ENCODE results near the gene IKZF2. TPM values are rescaled to one million over a fixed set of nuclear protein-coding genes. Genes with fewer than 3 reads are reported as not detected.

Gene IKZF2
- total RNA-seq = 1 to 10 TPM; 4.9 to 8.0 (median 6.2) TPM
- 1 to 10 TPM in 1 of 2 donors, under 1 TPM in 1; 0.84 to 1.3 TPM for polyA plus RNA-seq
- long read RNA-seq, donor 1, partial matches to known transcripts = 0 of 3 reads
- long read RNA-seq, donor 1, other reads (novel, unspliced or antisense) = 3 of 3 reads
- long read RNA-seq, donor 2, partial matches to known transcripts = 0 of 4 reads
- long read RNA-seq, donor 2, other reads (novel, unspliced or antisense) = 4 of 4 reads
- long read RNA-seq, donor 3 = 0 reads

- 0% methylated on average over 7 to 87 of the region's 87 CpGs for WGBS, 4 donors
Observed at GRCh38 chr2:213151437-213152064, at the start of gene IKZF2. Gene IKZF2 (minus strand): TSS chr2:213151612. CDS start chr2:213148629, 2,983 bp downstream.

GRCh38 chr2:213199871-213200270 is 48.5 kb upstream of the IKZF2 start:
- no peaks in the 10 kb centered on the region for H3K36me3 ChIP-seq
- TF ChIP-seq CTCF (IDR thresholded peaks at IDR 0.05) (no peak), POLR2A (IDR thresholded peaks at IDR 0.05) (no peak)
- ATAC-seq = no peak
- intact Hi-C loops (cut with DNase I) = no loop called here
- DNase-seq = no peak
- H3K27ac ChIP-seq = no peak overlapping the region
- H3K4me1 ChIP-seq = no peaks in the 10 kb centered on the region
- no peaks in the 10 kb centered on the region for H3K9me3 ChIP-seq
- H3K4me3 ChIP-seq = no peak overlapping the region
- H3K27me3 ChIP-seq = no peaks in the 10 kb centered on the region

More at GRCh38 chr2:213151437-213152064, at the start of gene IKZF2:
- intact Hi-C loops (cut with DNase I) = loop anchor here (1.0 to 10.0 kb wide), 9 partner anchors 49 to 467 kb away; no protein-coding TSS in a partner anchor
- Histone ChIP-seq H3K27ac (peak within 1 kb of the TSS; percentile 60 to 96 (median 94)), H3K36me3 (peaks cover 0 to 3% (median 0%) of the 10 kb centered on the region in 9 donors), H3K9me3 (no peaks in the 10 kb centered on the region), H3K4me1 (peaks cover 0 to 31% (median 7%) of the 10 kb centered on the region in 12 donors), H3K27me3 (no peaks in the 10 kb centered on the region), H3K4me3 (peak within 1 kb of the TSS; percentile 72 to 95 (median 83))
- ATAC-seq (peak; percentile 79 to 96 (median 92)), DNase-seq (peak; percentile 84 to 93 (median 86))
- TF ChIP-seq POLR2A (IDR thresholded peaks at IDR 0.05) (peak in 1 of 2 donors; percentile 1), CTCF (IDR thresholded peaks at IDR 0.05) (no peak)

- peaks cover 0 to 8% (median 0%) of the 10 kb centered on the region in 12 donors for H3K9me3 ChIP-seq
- DNase-seq (no peak), ATAC-seq (peak in 1 of 4 donors; percentile 59)
- 20 to 25% (median 22%) methylated on average over 16 of the region's 16 CpGs for WGBS, 4 donors
- H3K27me3 ChIP-seq = no peaks in the 10 kb centered on the region
- intact Hi-C loops (cut with DNase I) = no loop called here
- H3K4me3 ChIP-seq = peak overlapping the region in 2 of 12 donors; percentile 10 to 12
- no peaks in the 10 kb centered on the region for H3K36me3 ChIP-seq
- H3K27ac ChIP-seq = no peak overlapping the region
- peaks cover 0 to 2% (median 0%) of the 10 kb centered on the region in 12 donors for H3K4me1 ChIP-seq
- TF ChIP-seq POLR2A (IDR thresholded peaks at IDR 0.05) = no peak
- no peak for TF ChIP-seq CTCF (IDR thresholded peaks at IDR 0.05)
Observed at GRCh38 chr2:213189001-213189899, 37.8 kb upstream of the IKZF2 start.

GRCh38 chr2:213188533-213188867 is 37.1 kb upstream of the IKZF2 start:
- 71 to 77% (median 75%) methylated on average over 2 of the region's 2 CpGs for WGBS, 4 donors
- no peak overlapping the region for H3K4me3 ChIP-seq
- intact Hi-C loops (cut with DNase I) = no loop called here
- no peaks in the 10 kb centered on the region for H3K36me3 ChIP-seq
- DNase-seq (no peak), ATAC-seq (no peak)
- peaks cover 0 to 8% (median 0%) of the 10 kb centered on the region in 12 donors for H3K9me3 ChIP-seq
- no peak for TF ChIP-seq POLR2A (IDR thresholded peaks at IDR 0.05)
- TF ChIP-seq CTCF (IDR thresholded peaks at IDR 0.05) = no peak
- H3K27ac ChIP-seq = no peak overlapping the region
- no peaks in the 10 kb centered on the region for H3K27me3 ChIP-seq
- peaks cover 0 to 2% (median 0%) of the 10 kb centered on the region in 12 donors for H3K4me1 ChIP-seq

Data from heart left ventricle (tissue), 16 donors.